T-helper 2 cell (primary cell): ENCODE results near the gene UGT2A3.

Experiments used
- DNase-seq, 5 experiments: peaks; one replicate each; pipeline versions ENCODE4 v3.0.0 to v3.0.0-alpha.2; 2012 to 2022

The UGT2A3 gene

GRCh38 chr4:68909385-68909784, 42.2 kb downstream of the UGT2A3 start:
- DNase-seq, result no peak

DNA sequence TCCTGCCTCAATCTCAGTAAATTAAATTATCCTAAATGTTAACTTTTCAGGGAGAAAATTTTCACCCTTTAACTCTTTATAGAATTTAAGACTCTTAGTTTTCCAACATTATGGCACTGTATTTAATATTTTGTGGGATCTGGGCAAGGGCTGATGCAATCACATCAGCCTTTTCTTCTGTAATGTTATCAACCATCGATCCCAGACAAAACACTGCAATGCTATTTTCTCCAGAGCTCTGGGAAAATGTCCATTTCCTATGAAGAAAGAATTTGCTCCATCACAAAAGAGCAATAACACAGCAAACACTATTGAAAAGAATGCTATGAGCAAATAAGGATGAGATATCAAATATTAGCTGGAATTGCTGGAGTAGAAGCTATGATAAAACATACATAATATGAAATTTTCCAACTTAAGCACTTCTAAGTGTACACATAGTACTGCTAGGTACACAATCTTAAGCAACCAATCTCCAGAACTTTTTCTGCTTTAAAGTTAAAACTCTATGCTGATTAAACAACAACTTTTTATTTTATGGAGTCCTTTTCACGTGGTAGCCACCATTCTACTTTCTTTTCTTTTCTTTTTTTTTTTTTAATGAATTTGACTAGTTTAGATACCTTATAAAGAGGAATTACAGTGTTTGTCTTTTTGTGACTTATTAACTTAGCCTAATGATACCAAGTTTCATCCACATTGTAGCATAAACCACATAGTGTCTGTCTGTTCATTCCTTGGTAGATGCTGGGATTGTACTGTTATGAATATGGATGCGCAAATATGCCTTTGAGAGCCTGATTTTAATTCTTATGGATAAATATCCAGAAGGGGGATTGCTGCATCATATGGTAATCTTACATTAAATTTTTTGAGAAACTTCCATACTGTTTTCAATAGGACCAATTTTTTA, 43.6 kb downstream of the UGT2A3 start:
- no peak for DNase-seq

DNA sequence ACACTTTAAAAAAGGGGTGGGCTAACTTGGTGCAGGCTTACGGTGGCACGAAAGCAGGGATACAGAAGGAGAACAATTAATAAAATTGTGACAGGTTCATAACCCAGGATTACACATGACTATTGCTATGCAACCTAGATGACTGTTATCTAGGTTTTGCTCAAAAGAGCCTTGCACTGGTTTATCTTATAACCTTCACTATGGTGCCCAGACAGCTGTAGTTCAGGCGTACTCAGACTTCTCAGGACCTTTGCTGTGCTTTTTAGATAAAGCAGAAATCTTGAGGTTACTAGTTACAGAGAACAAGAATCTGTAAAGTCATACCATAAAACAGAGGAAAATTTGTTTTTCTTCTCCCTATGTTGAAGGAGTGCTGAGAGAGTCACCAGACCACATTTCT, 44.4 kb downstream of the UGT2A3 start:
- DNase-seq, result no peak

DNA sequence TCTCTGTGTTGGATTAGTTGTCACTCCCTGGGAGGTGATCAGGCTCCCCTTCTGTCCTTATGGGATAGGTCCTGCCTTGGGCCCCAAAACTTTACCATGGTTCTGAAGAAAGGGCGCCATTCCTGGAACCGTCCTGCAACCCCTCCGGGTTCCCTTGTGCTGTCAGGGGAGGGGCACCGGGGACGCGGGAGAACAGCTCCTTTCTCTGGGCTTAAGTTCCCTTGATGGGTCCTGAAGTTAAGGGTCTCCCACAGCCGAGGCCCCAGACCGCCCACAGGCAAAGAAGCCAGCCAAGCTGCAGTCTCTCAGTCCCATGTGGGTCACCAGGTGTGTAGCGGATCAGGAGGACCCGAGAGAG, 44.8 kb downstream of the UGT2A3 start:
- DNase-seq, result no peak

- no peak for DNase-seq
Measured at GRCh38 chr4:68905939-68906779, 45.4 kb downstream of the UGT2A3 start.

GRCh38 chr4:68905598-68905938, 46.0 kb downstream of the UGT2A3 start:
- DNase-seq, result no peak

GRCh38 chr4:68904786-68905185, 46.8 kb downstream of the UGT2A3 start:
- no peak for DNase-seq

GRCh38 chr4:68896749-68897148, 54.9 kb downstream of the UGT2A3 start:
- no peak for DNase-seq

DNA sequence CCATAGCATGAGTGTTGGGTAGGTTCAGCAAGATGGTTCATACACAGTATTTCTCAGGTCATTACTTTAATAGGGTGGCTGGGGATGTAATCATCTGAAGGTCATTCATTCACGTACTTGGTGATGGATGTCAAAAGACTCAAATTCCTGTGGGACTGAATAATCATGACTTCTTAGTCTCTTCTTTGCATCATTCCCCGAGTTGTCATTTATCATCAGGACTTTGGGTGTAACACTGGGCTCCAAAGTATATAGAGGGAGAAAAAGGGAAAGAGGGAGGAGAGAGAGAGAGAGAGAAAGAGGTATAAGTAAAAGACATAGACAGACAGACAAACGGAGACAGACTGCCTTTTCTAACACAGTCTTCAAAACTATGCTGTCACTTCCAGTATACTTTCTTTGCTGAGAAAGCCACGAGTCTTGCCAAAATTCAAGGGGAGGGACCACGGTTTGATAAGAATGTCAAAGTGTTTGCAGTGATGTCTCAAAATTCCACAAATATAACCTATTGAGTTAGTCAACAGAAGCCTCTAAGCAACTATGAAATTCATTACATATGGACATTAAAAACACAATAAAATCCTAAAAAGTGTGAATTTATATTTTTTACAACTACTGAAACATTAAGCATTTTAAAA, 55.9 kb downstream of the UGT2A3 start:
- DNase-seq, result no peak

DNA sequence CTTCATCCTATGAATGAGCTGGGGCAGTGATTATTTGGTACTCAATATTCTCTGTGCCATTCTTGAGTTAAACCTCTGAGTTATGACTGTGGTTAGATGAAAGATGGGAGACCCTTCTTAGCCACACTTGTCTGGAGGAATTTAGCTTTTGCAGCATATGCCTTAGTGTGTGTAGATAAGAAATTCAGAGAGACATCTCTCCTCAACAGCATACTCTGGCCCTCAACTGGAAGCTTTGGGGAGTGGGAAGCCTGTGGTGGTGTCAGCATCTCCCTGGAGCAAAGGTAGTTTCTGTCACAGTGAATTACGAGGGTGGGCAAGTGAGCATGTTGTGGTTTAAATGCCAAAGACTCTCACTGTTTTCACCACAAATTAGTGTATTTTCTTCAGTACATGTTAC, 58.7 kb downstream of the UGT2A3 start:
- DNase-seq, result no peak

- DNase-seq, result no peak
Measured at GRCh38 chr4:68891678-68892077, 59.9 kb downstream of the UGT2A3 start.

DNA sequence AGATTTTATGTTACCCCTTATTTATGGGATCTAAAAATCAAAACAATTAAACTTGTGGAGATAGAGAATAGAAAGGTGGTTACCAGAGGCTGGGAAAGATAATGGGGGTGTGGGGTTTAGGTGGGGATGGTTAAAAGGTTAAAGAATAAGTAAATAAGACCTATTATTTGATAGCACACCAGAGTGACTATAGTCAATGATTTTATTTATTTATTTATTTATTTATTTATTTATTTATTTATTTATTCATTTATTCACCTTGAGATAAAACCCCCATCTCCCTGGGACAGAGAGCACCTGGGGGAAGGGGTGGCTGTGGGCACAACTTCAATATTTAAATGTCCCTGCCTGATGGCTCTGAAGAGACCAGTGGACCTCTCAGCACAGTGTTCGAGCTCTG, 66.1 kb downstream of the UGT2A3 start:
- DNase-seq, result no peak

DNA sequence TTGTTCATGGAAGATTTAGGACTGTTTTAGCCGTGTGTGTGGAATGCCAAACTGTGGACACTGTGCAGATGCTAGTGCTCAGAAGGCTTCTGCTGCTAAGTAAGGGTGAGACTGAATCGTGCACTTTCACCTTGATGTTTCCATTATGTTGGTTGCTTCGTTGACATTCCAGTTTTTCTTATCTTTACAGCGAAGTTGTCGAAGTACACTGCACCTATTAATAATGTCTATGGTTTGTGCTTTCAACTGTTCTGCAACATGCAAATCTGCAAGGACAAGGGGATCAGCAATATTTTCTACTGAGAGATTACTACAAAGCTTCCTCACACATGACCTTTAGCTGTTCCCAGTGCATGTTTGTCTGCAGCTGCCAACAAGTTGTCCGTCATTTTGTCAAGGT, 67.7 kb downstream of the UGT2A3 start:
- DNase-seq, result no peak
